GM19455 (cell line): Measurements from ENCODE around the gene MYD88.
"Not testable (repeated sequence)": the region's sequence is repeated elsewhere in the genome, so short reads cannot be mapped to it uniquely, and the experiment has no call there.

Source experiments
- ATAC-seq: cut with Tn5 transposase; IDR thresholded peaks from one replicate; pipeline ENCODE4 v1.9.1; 2021; ENCODE audit not compliant: unreplicated experiment

The MYD88 gene

DNA sequence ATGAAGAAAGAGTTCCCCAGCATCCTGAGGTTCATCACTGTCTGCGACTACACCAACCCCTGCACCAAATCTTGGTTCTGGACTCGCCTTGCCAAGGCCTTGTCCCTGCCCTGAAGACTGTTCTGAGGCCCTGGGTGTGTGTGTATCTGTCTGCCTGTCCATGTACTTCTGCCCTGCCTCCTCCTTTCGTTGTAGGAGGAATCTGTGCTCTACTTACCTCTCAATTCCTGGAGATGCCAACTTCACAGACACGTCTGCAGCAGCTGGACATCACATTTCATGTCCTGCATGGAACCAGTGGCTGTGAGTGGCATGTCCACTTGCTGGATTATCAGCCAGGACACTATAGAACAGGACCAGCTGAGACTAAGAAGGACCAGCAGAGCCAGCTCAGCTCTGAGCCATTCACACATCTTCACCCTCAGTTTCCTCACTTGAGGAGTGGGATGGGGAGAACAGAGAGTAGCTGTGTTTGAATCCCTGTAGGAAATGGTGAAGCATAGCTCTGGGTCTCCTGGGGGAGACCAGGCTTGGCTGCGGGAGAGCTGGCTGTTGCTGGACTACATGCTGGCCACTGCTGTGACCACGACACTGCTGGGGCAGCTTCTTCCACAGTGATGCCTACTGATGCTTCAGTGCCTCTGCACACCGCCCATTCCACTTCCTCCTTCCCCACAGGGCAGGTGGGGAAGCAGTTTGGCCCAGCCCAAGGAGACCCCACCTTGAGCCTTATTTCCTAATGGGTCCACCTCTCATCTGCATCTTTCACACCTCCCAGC, 2.9 kb downstream of the MYD88 start:
- ATAC-seq: no peak

DNA sequence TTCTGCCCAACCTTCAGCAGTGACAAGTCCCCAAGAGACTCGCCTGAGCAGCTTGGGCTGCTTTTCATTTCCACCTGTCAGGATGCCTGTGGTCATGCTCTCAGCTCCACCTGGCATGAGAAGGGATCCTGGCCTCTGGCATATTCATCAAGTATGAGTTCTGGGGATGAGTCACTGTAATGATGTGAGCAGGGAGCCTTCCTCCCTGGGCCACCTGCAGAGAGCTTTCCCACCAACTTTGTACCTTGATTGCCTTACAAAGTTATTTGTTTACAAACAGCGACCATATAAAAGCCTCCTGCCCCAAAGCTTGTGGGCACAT, 3.5 kb downstream of the MYD88 start:
- ATAC-seq: no peak

DNA sequence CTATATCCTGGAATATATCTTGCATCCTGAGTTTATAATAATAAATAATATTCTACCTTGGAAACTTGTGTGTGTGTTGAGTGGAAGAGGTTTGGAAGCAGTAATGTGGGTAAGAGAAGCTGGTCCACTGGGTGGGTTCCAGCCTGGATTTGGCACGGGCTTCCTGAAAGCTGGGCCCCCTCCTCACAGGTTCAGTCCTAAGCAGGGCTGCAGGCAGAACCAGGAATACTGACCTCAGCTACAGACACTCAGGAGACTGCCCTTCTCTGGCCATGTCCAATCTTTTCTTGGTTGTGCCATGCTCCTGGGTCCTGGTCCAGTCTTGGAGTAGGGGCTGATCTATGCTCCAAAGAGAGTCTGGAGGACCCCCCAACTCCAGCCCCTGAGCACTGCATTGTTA, 4.5 kb downstream of the MYD88 start:
- no peak for ATAC-seq

DNA sequence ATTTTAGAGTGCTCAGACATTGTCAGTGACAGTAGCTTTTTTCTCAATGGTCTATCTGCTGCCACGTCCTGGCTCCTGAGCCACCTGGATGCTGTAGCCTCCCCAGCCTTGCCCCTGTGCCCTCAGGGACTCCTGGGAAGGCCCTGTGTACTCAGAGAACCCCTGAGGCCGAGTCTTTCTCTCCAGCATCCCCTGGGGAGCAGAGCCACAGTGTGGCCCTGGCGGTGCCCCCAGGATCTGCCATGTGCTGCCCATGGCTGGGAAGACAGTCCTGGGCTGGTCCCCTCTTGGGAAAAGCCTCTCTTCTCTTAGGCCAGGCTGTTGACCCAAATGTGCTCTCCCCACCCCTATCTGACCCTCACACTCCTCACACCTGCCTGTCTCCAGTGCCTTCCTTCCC, 5.0 kb downstream of the MYD88 start:
- no peak for ATAC-seq

DNA sequence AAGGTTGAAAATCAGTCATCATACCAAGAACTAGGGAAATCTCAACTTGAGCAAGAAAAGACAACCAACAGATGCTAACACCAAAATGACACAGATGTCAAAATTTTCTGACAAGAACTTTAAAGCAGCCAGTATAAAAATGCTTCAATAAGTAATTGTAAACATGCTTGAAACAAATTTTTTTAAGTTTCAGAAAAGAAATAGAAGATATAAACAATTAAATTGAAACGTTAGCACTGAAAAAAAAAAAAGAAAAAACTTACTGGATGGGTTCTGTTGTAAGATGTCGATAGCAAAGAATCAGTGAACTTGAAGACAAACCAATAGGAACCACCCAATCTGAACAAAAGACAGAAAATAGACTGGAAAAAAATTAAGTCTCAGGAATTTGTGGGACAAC, 8.0 kb downstream of the MYD88 start:
- no peak for ATAC-seq

DNA sequence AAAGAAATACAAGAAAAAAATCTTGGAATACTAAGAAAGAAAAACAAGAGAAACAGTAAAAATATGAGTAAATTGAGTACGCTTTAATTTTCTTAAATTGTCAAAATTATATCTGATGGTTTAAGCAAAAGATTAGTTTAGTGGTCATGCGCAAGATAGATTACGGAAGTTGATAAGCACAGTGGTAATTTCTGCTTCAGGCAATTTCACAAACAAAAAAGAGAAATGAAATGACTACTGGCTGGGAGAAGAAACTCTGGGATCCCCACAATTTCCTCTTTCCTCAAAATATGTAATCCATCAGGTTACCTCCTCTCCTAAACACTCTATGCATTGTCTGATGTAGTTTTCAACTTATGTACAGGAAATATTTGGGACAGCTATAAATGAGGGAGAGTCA, 9.0 kb downstream of the MYD88 start:
- ATAC-seq: no peak

DNA sequence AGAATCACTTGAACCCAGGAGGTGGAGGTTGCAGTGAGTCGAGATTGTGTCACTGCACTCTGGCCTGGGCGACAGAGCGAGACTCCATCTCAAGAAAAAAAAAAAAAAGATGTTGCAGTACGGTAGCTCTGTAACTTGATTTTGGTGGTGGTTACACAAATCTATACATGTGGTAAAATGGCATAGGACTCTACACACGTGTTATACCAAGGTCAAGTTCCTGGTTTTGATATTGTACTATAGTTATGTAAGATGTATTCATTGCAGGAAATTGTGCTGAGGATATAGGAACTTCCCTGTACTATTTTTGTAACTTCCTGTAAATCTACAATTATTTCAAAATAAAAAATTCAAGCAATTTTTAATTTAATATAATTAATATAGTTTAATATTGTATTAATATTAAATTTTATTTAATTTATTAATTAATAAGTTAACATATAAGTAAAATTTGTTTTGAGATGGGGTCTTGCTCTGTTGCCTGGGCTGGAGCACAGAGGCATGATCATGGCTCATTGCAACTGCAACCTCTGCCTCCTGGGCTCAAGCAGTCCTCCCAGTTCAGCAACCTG, 9.9 kb downstream of the MYD88 start:
- no peak for ATAC-seq

DNA sequence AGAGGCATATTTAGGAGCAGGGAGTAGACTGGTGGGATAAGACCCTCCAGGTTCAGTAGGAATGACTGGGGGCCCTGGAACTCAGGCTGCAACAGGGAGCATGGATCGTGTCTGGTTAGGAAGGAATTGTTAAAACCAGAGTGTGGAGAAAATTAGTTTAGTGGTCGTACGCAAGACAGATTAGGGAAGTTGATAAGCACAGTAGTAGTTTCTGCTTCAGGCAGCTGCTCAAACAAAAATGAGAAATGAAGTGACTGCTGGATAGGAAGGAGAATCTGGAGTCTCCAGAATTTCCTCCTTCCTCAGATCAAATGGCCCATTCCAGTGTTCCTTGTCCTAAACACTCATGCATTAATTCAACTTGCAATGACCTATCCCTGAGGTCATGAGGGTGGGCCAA, 11.2 kb downstream of the MYD88 start:
- ATAC-seq: no peak

DNA sequence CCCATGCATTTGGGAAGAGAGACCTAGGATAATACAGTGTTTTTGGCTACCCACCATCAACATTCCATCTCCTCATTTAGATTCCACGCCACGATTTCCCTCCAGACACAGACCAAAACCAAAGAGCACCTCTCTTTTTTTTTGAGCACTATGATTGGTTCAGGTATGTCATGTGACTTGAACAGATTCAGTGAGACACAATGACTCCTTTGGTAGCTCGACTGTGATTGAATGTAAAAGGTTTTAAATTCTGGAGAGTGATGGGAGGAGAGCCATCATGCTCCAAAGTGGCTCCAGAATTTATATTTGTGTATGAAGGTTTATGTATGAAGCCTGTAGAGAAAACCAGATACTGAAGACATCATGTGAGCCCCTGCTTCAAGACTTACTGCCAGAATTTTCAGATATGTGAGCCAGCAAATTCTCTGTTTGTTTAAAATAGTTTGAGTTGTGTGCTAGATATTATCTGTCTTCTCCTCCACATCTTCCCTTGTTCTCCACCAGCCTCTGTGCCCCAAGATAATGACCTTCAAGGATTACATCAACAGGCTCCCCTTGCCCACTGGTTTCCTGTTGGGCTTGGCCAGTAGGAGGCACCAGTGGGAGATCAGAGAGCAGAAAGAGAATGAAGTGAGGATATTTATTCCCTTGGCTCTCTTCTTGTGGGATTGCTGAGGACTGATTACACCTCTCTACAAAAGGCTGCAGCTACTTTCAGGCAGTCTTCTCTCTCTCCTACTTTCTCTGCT, 12.5 kb downstream of the MYD88 start:
- ATAC-seq: no peak

DNA sequence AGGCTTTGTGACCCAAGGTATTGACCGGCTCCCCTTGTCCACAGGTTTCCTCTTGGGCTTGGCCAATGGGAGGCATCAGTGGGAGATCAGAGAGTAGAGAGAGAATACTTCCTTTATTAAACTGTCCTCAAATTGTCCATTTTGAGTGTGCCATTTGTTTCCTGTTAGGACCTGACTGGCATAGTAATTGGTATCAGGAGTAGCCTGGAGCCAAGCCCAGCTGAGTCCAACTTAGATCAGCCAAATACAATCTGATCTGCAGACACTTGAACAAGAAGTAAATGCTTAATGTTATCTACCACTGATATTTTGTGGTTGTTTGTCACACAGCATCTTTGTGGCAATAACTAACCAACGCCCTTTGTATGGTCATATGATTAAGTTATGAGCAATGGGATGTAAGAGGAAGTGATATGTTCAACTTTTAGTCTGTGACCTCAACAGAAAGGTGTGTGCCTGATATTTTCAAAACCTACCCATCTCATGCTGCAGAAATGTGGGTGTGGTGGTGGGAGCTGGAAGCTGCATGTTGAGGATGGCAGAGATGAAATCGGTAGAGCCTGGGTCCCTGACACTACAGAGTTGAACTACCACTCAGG, 13.3 kb downstream of the MYD88 start:
- no peak for ATAC-seq

DNA sequence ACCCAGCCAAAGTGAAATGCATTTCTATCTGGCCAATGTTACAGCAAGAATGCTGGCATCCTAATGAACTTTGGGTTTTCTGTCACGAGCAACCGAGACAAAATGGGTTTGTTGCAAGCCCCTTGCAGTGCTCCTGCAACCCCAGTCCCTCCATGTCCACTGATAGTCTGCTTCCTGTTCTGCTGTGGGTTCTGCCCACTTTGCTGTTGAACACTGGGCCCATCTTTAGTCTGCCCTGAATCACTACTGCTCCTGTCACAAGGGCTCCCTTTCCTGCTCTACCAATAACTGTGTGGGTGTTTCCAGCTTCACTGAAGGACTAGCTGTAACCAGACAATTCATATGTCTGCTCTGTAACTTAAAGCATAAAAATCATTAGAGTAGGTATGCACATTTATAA, 14.1 kb downstream of the MYD88 start:
- ATAC-seq: no peak

DNA sequence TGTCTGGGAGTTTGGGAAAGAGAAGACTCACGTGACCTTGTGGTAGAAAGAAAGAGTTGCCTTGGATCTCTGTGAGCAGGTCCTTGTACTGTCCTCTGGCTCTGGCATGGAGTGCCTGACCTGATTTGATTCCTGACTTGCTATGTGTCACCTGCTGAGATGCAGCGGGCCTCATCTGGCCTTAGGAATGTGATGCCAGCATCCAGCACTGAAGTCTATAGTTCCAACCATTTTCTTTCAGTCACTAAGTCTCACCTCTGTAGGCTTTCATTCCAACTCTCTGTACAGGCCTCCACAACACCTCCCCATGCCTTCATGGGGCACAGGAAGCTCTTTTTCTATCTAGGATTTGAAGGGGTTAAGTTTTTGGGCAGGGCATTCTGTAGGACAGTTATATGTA, 14.8 kb downstream of the MYD88 start:
- no peak for ATAC-seq

DNA sequence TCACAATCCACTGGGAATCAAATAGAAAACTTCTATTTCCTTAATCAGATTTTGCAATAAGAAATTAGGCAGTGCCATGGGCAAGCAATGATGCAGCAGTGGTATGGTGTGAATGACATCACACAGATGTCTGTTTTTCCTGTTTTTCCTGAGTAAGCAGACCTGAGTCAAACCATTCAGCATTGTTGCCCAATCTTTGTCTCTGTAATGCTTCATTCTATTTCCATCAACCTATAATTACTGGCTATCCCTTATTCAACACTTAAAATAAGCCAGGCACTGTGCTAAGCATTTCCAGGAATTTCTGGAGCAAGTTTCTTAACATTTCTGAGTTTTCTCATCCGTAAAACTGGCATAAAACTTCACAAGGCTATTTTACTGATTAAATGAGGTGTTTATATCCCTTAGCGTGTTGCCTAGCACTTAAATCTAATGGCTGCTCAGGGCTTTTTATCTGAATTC, 15.6 kb downstream of the MYD88 start:
- ATAC-seq: no peak

DNA sequence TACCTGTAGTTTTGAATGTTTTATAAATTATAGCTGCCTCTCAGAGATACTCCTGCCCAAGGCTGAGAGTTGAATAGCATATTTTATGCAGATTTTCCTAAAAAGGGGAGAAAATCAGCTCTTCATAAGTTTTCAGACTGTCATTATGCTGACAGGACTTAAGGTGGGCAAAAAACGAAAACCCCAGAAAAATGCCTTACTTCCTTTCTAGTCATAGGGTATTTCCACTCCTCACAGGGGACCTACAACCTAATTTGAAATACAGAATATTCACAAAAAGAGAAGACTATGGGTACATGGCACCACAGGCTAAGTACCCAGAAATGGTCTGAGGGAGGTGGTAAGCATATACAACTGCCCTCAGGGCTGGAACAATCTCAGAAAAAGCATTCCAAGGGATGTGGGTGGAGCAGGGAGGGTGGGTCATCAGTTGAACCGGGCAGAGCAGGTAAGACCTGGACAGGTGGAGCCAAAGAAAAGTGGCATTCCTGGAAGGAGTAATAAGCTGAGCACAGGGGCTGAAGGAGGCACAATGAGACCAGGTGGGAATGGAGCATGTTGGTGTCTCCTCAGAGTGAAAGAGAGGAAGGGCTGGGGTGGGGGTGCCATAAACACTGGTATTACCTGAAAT, 16.3 kb downstream of the MYD88 start:
- no peak for ATAC-seq

DNA sequence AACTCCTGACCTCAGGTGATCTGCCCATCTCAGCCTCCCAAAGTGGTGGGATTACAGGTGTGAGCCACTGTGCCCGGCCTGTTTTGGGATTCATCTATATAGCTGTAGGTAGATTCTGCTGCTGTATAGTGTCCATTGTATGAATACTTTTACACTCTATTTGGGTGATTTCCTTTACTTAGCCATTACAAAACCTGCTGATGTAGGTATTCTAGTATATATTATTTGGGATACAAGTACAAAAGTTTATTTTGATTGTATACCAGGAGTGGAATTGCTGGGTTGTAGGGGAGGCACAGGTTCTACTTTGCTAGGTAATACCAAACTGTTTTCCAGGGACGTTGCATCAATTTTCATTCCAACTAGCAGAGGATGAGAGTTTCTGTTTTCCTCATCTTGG, 17.4 kb downstream of the MYD88 start:
- no peak for ATAC-seq

DNA sequence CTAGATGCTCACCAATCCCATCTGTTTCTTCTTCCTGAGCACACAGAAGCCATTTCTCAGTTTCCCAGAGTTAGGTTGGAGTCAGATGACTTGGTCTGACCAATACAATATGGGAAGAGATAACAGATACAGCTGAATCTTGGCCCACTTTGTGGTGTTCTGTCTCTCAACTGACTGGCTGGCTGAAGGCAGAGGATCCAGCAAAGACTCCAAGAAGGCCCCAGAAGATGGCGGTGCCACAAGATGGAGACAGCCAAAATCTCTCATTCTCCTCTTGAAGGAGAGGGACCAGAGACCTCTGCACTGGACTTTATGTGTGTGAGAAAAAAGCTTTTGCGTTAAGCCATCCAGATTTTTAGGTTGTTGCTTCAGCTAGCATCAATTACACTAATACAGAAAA, 18.7 kb downstream of the MYD88 start:
- no peak for ATAC-seq

DNA sequence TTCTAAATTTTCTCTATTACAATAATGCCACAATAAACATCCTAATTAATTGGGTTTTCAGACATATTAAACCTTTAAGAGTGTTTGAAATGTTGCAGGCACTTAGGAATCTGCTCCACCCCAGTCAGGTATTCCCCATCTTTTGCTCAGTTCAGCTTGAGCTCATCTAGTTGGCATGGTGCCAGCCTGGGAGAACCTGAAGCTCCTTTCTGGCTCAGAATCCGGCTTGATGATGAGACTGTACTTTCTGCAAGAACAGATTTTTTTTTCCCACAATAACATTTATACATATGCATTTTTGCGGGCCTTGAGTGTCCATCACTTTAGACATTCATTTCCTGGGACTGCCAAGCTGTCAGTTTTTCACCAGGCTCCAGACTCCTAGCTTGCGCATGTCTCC, 19.1 kb downstream of the MYD88 start:
- ATAC-seq: no peak

DNA sequence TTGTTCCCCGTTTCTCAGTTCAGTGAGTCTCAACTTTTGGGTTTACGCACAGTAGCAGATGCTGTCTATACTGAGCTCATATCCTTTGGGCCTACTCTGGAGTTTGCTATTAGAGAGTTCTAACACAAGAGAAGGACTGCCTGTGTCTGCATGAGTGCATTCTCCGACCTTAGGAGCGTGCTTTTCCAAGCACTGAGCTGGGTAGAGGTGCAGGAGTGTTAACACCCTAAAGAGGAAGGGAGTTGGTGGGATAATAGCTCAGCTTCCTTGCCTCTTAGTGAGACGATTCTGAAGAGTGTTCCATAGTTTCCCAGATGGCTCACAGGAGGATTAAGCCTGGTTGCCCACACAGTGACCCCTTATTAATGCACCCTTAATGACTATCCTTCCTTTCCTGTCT, 20.0 kb downstream of the MYD88 start:
- ATAC-seq: no peak

DNA sequence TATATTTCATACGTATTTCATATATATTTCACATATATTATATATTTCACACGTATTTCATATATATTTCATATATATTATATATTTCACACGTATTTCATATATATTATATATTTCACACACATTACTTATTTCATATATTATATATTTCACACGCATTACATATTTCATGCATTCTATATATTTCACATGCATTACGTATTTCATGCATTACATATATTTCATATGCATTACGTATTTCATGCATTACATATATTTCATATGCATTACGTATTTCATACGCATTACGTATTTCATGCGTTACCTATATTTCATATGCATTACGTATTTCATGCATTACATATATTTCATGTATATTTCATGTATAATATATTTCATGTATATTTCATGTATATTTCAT, 22.2 kb downstream of the MYD88 start:
- not testable (repeated sequence) for ATAC-seq

DNA sequence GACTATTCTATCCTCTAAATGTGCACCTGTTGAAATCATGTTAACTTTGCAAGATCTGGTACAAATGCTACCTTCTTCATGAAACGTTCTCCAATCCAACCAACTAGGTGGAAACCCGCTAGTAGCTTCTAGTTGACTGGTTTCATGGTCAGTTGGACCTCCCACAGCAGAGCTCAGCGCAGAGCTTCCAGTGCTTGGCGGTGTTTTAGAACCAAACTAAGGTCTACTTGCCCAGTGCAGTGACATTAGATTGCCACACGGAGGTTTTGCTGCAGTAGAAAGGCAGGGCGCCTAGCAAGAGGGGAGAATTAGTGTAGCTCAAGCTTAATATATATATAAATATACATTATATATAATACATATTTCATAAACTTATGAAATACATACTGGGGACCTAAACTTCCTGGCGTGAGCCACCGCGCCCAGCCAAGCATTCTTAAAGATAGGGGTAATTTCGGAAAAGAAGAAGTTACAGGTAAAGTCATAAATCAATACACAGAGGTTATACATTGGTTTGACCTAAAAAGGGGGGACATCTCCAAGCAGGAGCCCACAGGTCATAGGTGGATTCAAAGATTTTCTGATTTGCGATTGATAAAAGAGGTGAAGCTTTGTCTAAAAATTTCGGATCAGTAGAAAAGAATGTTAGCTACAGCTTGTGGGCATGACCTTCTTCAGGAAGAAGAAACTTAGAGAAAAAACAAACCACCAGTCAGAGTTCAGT, 24.8 kb downstream of the MYD88 start:
- no peak for ATAC-seq
